PC-9 (cell line): ENCODE data around the gene LAMC1. TPM values are rescaled to one million over a fixed set of nuclear protein-coding genes. Genes with fewer than 3 reads are reported as not detected.
A peak's percentile ranks its signal among the peaks of the same experiment; 100 is the strongest.

Experiments
- BruUV-seq: library from RNA; stranded (reverse); fragments of 400-500 nt; replicated peaks from 2 replicates; lab custom pipeline; 2021; lab: Mats Ljungman, UMichigan
- CTCF ChIA-PET: fragments of 300-600 bp; sonication (Branson Sonifier 250); formaldehyde crosslinking; loops from one replicate; lab custom pipeline; 2022; ENCODE audit warnings: antibody characterized with exemption; lab: Charles Lee
- POLR2A ChIA-PET: fragments of 300-600 bp; sonication (Branson Sonifier 250); formaldehyde crosslinking; loops from one replicate; lab custom pipeline; 2022; ENCODE audit warnings: antibody characterized with exemption; ENCODE audit not compliant: unreplicated experiment; lab: Charles Lee
- DNase-seq, 2 experiments: peaks; one replicate each; pipeline versions ENCODE4 v3.0.0 to v3.0.0-alpha.2; 2015 to 2022; ENCODE audit warnings: mixed read lengths in 1 of 2
- H2AFZ ChIP-seq: fragments of 200-600 bp; sonication (generic); 2 replicates; pipeline ENCODE4 v1.8.1; 2017; ENCODE audit warnings: antibody characterized with exemption
- H3F3A ChIP-seq: fragments of 200-600 bp; sonication (generic); 2 replicates; pipeline ENCODE4 v1.8.1; 2017; ENCODE audit warnings: antibody characterized with exemption, mild to moderate bottlenecking, low read depth; ENCODE audit not compliant: insufficient read depth
- H3K27ac ChIP-seq: fragments of 200-600 bp; sonication (generic); 2 replicates; pipeline ENCODE4 v1.6.1; 2016; ENCODE audit warnings: mixed run types
- H3K27me3 ChIP-seq: fragments of 200-600 bp; sonication (generic); 2 replicates; pipeline ENCODE4 v1.6.1; 2016; ENCODE audit warnings: low read depth, mixed run types; ENCODE audit not compliant: insufficient read depth
- H3K36me3 ChIP-seq: fragments of 200-600 bp; sonication (generic); 2 replicates; pipeline ENCODE4 v1.6.1; 2016; ENCODE audit warnings: low read depth, mixed run types
- H3K4me1 ChIP-seq: fragments of 200-600 bp; sonication (generic); replicated peaks from 2 replicates; pipeline ENCODE4 v1.6.1; 2016; ENCODE audit warnings: mixed run types; ENCODE audit not compliant: insufficient read depth
- H3K4me2 ChIP-seq: fragments of 200-600 bp; sonication (generic); 2 replicates; pipeline ENCODE4 v1.6.1; 2017; ENCODE audit warnings: mixed run types
- H3K4me3 ChIP-seq: fragments of 200-600 bp; sonication (generic); 2 replicates; pipeline ENCODE4 v1.6.1; 2016; ENCODE audit warnings: mixed run types
- H3K79me2 ChIP-seq: fragments of 200-600 bp; sonication (generic); 2 replicates; pipeline ENCODE4 v1.6.1; 2017; ENCODE audit warnings: low read depth, mixed run types
- H3K9me2 ChIP-seq: fragments of 200-600 bp; sonication (generic); 2 replicates; pipeline ENCODE4 v1.8.1; 2017; ENCODE audit warnings: mild to moderate bottlenecking; ENCODE audit not compliant: insufficient read depth
- H3K9me3 ChIP-seq: fragments of 200-600 bp; sonication (generic); 2 replicates; pipeline ENCODE4 v1.8.1; 2016; ENCODE audit warnings: low read depth; ENCODE audit not compliant: insufficient read depth
- H4K20me1 ChIP-seq: fragments of 200-600 bp; sonication (generic); 2 replicates; pipeline ENCODE4 v1.8.1; 2017; ENCODE audit not compliant: insufficient read depth
- CTCF ChIP-seq: fragments of 200-600 bp; sonication (generic); conservative IDR thresholded peaks from 2 replicates; pipeline ENCODE4 v1.6.1; 2017; ENCODE audit warnings: mixed run types, antibody characterized with exemption, mild to moderate bottlenecking, moderate library complexity
- EZH2 ChIP-seq: fragments of 200-600 bp; sonication (generic); IDR thresholded peaks from 2 replicates; pipeline ENCODE4 v1.8.0; 2017; ENCODE audit warnings: antibody characterized with exemption, low read depth
- intact Hi-C: fragments of 100-400 bp; cut with micrococcal nuclease; formaldehyde crosslinking; loops from one replicate; pipeline ENCODE4 v1.10.0; 2022; ENCODE audit not compliant: unreplicated experiment
- total RNA-seq: library from RNA; stranded (reverse); gene quantifications from 2 replicates; pipeline ENCODE4 v1.2.3, GENCODE V29; 2021

LAMC1 gene
- total RNA-seq, 1 experiment from 2014 or later, result 95.5 TPM

GRCh38 chr1:183179033-183179432, 155.8 kb downstream of the LAMC1 start:
- no peaks in the 10 kb centered on the region for H3K36me3 ChIP-seq
- no peak overlapping the region for H3K4me3 ChIP-seq
- H3K4me1 ChIP-seq, result peaks cover 14% of the 10 kb centered on the region
- no peak overlapping the region for H2AFZ ChIP-seq
- H3K27me3 ChIP-seq, result no peaks in the 10 kb centered on the region
- intact Hi-C loops, result no loop called here
- no peak overlapping the region for H3K4me2 ChIP-seq
- H3K9me2 ChIP-seq, result no peaks in the 10 kb centered on the region
- CTCF ChIA-PET, result no interaction called here
- H3K9me3 ChIP-seq, result no peaks in the 10 kb centered on the region
- peaks cover 12% of the 10 kb centered on the region; the same call in 1 of the 2 replicates for H3F3A ChIP-seq
- no peak for DNase-seq
- no peaks in the 10 kb centered on the region for H3K79me2 ChIP-seq
- POLR2A ChIA-PET, result no interaction called here
- no TSS peak for BruUV-seq
- no peak overlapping the region for H3K27ac ChIP-seq
- TF ChIP-seq CTCF (no peak), EZH2 (no peak)
- H4K20me1 ChIP-seq, result no peaks in the 10 kb centered on the region

DNA sequence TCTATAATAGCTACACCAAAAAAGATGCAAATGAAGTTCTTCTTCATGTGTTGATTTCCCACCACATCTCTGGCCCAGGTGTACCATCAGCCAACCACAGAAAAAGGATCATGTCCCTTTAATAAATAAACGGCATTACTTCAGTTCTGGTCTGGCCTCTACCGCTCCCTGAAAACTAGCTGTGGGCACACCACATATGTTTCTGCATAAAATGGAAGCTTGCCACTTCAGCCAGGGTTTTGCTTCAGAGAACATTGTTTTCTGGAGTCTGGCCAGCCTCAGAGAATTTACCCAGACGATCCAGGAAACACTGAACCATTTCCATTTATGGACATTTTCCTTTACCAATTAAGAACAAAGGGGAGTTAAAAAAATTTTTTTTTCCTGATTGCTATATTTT, 157.0 kb downstream of the LAMC1 start:
- Histone ChIP-seq H4K20me1 (no peaks in the 10 kb centered on the region), H3K27ac (peak overlapping the region; percentile 49), H3K4me2 (peak overlapping the region; percentile 40), H2AFZ (peak overlapping the region; percentile 12; the same call in 1 of the 2 replicates), H3K9me2 (no peaks in the 10 kb centered on the region), H3K36me3 (no peaks in the 10 kb centered on the region), H3K9me3 (no peaks in the 10 kb centered on the region), H3K4me1 (peaks cover 21% of the 10 kb centered on the region), H3K79me2 (no peaks in the 10 kb centered on the region), H3K4me3 (no peak overlapping the region), H3K27me3 (no peaks in the 10 kb centered on the region), H3F3A (peaks cover 23% of the 10 kb centered on the region; the same call in 1 of the 2 replicates)
- ChIA-PET CTCF (no interaction called here), POLR2A (interaction anchor here (1.1 kb wide), 1 partner anchor 153 kb away, joined by 3 read pairs; no protein-coding TSS in a partner anchor)
- DNase-seq, result no peak
- TF ChIP-seq CTCF, result no peak
- TF ChIP-seq EZH2, result no peak
- intact Hi-C loops, result loop anchor here (1.0 kb wide), 2 partner anchors 16 to 20 kb away; no protein-coding TSS in a partner anchor
- BruUV-seq, result no TSS peak

DNA sequence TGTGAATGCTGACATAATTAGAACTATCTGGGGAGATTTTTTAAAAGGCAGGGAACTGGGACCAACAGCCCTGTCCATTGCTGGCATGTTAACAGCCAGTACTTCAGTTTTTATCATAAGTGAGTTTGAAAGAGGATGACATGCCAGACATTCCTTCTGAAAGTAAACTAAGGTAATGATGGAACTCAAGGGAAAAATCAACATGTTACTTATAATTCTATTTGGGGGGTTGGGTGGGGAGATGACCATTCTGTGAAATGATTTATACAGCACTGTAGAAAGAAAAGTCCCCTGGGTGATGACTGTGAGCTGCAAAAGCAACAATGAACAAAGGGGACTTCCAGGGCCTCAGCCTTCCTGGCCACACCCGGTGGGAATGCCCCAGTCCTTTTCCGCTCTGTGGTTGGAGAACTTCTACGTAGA, 157.4 kb downstream of the LAMC1 start:
- POLR2A ChIA-PET, result interaction anchor here (0.7 to 1.1 kb wide), 2 partner anchors 120 to 154 kb away, joined by 3 to 5 read pairs; no protein-coding TSS in a partner anchor
- intact Hi-C loops, result loop anchor here (1.0 kb wide), 2 partner anchors 16 to 20 kb away; no protein-coding TSS in a partner anchor
- no peak for TF ChIP-seq CTCF
- TF ChIP-seq EZH2, result no peak
- peak overlapping the region; percentile 49 for H3K27ac ChIP-seq
- H3K4me1 ChIP-seq, result peaks cover 26% of the 10 kb centered on the region
- peak overlapping the region; percentile 40 for H3K4me2 ChIP-seq
- no peak overlapping the region for H3K4me3 ChIP-seq
- no TSS peak for BruUV-seq
- DNase-seq, result peak in 1 of 2 experiments; percentile 47
- H3K36me3 ChIP-seq, result no peaks in the 10 kb centered on the region
- peak overlapping the region; percentile 12; the same call in 1 of the 2 replicates for H2AFZ ChIP-seq
- no peaks in the 10 kb centered on the region for H3K9me3 ChIP-seq
- no peaks in the 10 kb centered on the region for H3K27me3 ChIP-seq
- no peaks in the 10 kb centered on the region for H3K79me2 ChIP-seq
- H3F3A ChIP-seq, result peaks cover 27% of the 10 kb centered on the region
- CTCF ChIA-PET, result no interaction called here
- no peaks in the 10 kb centered on the region for H4K20me1 ChIP-seq
- no peaks in the 10 kb centered on the region for H3K9me2 ChIP-seq
